ENCODE data around the gene LUC7L3.

Gene LUC7L3

DNA sequence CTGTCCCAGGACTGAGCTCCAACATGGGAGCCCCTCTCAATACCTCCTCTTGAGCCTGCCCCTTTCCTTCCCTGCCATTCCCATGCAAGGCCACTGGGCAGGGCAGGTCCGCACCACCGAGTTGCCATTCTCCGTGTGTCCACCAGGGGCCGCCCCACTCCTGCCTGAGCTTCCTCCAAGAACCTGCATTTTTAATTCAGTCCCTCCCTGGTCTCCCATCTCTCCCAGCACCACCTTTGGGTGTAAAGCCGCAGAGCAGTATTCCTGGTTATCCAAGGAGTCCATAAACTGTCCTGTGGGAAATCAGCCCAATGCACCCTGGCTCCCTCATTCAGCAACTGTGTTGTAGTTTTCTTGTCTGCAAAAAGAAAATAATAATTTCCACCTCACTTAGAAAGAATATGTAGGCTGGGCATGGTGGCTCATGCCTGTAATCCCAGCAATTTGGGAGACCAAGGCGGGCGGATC is 63.8 kb downstream of the LUC7L3 start (continued):
- TF ChIP-seq, protein P1, sequence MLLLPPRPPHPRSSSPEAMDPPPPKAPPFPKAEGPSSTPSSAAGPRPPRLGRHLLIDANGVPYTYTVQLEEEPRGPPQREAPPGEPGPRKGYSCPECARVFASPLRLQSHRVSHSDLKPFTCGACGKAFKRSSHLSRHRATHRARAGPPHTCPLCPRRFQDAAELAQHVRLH (tag by site-specific recombination; IDR thresholded peaks at IDR 0.05): no peak
- 0 out of 2 replicates have a peak, but pooled peaks have one; percentile 46 for TF ChIP-seq ZNF2 (tag by site-specific recombination; IDR thresholded peaks at IDR 0.05)

DNA sequence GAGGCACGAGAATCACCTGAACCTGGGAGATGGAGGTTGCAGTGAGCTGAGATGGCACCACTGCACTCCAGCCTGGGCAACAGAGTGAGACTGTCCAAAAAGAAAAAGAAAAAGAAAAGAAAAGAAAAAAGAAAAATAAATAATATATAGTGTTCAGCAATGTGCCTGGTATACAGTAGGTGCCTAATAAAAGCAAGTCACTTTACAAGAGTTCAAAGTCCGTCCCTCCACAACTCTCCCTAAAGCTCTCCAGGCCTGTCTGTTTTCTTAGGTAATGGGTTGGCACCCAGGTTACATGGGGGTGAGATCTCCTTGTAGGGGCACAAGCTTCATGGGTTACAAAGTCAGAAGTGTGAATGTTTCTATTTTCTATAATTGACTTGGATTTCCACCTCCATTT is 64.5 kb downstream of the LUC7L3 start:
- TF ChIP-seq ZNF548 (tag by site-specific recombination; IDR thresholded peaks at IDR 0.05): no peak
- TF ChIP-seq, protein P2, sequence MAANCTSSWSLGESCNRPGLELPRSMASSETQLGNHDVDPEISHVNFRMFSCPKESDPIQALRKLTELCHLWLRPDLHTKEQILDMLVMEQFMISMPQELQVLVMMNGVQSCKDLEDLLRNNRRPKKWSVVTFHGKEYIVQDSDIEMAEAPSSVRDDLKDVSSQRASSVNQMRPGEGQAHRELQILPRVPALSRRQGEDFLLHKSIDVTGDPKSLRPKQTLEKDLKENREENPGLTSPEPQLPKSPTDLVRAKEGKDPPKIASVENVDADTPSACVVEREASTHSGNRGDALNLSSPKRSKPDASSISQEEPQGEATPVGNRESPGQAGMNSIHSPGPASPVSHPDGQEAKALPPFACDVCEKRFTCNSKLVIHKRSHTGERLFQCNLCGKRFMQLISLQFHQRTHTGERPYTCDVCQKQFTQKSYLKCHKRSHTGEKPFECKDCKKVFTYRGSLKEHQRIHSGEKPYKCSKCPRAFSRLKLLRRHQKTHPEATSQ (tag by site-specific recombination; IDR thresholded peaks at IDR 0.05): no peak
- no peak for TF ChIP-seq REPIN1 (tag by site-specific recombination; IDR thresholded peaks at IDR 0.05; ENCODE audit: low read depth)
- TF ChIP-seq ZNF621 (tag by site-specific recombination; IDR thresholded peaks at IDR 0.05): no peak
- no peak for TF ChIP-seq ZNF571 (tag by site-specific recombination; IDR thresholded peaks at IDR 0.05)
- TF ChIP-seq ZNF677 (tag by site-specific recombination; IDR thresholded peaks at IDR 0.05): no peak
- TF ChIP-seq ZNF112 (tag by site-specific recombination; IDR thresholded peaks at IDR 0.05): no peak
- no peak for TF ChIP-seq ZNF24 (tag by site-specific recombination; IDR thresholded peaks at IDR 0.05)
- no peak for TF ChIP-seq ZBTB17 (tag by site-specific recombination; IDR thresholded peaks at IDR 0.05)
- TF ChIP-seq MYNN (tag by site-specific recombination; IDR thresholded peaks at IDR 0.05; ENCODE audit: borderline replicate concordance): no peak
- no peak for TF ChIP-seq TRIM28 (IDR thresholded peaks at IDR 0.05; ENCODE audit: borderline replicate concordance, low read length)
- no peak for TF ChIP-seq WT1 (tag by site-specific recombination; IDR thresholded peaks at IDR 0.05)
- no peak for TF ChIP-seq ZNF426 (tag by site-specific recombination; IDR thresholded peaks at IDR 0.05)
- TF ChIP-seq ZNF223 (tag by site-specific recombination; IDR thresholded peaks at IDR 0.05): no peak
- TF ChIP-seq ZNF341 (tag by site-specific recombination; IDR thresholded peaks at IDR 0.05; ENCODE audit: low read depth): no peak
- no peak for TF ChIP-seq ZFP41 (tag by site-specific recombination; IDR thresholded peaks at IDR 0.05; ENCODE audit: borderline replicate concordance)
- ChIA-PET CTCF (interaction anchor here (0.6 to 7.0 kb wide), 34 partner anchors 9 to 370 kb away, joined by 3 to 240 read pairs (median 8); partner anchors contain the start of gene NME1), POLR2A (no interaction called here)
- Histone ChIP-seq H3K4me3 (ENCODE audit: low read depth, low read length) (no peak overlapping the region), H3K27ac (ENCODE audit: extremely low read depth, low read depth, low read length) (no peak overlapping the region), H3K4me1 (ENCODE audit: control insufficient read depth, insufficient read depth, low read length) (no peaks in the 10 kb centered on the region), H3K9me3 (ENCODE audit: control insufficient read depth, insufficient read depth, low read depth, low read length) (no peaks in the 10 kb centered on the region), H3K36me3 (ENCODE audit: control insufficient read depth in 2 of 2, insufficient read depth in 1 of 2, low read length in 2 of 2) (no peaks in the 10 kb centered on the region)

DNA sequence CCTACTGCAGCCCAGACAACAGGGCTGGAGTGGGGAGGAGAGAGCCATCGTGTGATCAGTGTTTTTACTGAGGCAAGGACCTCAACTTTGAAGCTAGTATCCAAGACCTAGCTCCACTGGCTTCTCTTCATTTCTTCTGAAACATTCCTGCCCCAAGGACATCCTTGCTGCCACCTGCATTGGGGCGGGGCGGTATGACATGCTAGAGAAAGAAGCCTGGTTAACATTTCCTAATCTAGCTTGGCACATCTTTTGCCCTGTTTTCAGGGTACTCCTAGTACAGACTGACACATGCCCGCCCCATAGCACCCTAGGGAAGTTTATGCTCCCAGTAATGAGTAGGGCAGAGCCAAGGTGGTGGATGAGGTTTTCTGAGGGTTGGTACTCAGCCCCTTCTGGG is 65.7 kb downstream of the LUC7L3 start:
- Histone ChIP-seq H3K4me1 (ENCODE audit: control insufficient read depth, insufficient read depth, low read length) (no peaks in the 10 kb centered on the region), H3K27ac (ENCODE audit: extremely low read depth, low read depth, low read length) (no peak overlapping the region), H3K9me3 (ENCODE audit: control insufficient read depth, insufficient read depth, low read depth, low read length) (no peaks in the 10 kb centered on the region), H3K4me3 (ENCODE audit: low read depth, low read length) (no peak overlapping the region), H3K36me3 (ENCODE audit: control insufficient read depth in 2 of 2, insufficient read depth in 1 of 2, low read length in 2 of 2) (no peaks in the 10 kb centered on the region)
- CTCF ChIA-PET: interaction anchor here (0.5 to 7.0 kb wide), 14 partner anchors 10 to 235 kb away, joined by 3 to 240 read pairs (median 14); no protein-coding TSS in a partner anchor
- POLR2A ChIA-PET: interaction anchor here (1.1 to 1.5 kb wide), 2 partner anchors 13 to 81 kb away, joined by 3 to 4 read pairs; partner anchors contain the start of gene TOB1
- TF ChIP-seq FEZF1 (tag by site-specific recombination; IDR thresholded peaks at IDR 0.05): no peak

DNA sequence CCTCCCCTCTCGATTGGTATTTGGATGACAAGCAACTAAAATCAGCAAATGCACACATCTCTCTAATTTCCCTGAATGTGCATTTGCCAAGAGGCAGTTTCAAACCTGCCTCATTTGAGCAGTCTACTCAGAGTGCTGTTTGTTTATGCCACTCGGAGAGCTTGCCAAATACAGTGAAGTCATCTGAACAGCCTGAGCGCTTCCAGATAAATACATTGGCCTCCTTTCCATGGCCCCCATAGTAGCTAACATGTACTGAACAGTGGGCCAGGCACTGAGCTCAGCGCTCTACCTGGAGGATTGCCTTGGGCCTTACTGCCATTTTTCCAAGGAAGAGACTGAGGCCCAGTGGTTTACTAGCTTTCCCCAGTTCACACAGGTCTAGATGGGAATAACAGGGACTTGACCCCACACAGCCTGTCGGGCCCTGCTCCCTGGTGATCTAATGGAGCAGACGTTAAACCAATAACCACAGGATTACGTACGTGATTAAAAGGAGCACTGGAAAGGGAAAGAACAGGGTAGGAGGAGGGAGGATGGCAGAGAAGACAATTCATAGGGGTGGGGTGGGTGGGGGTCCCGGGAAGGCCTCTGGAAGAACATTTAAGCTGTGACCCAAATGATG is 66.7 kb downstream of the LUC7L3 start:
- no peak overlapping the region for H3K4me3 ChIP-seq (ENCODE audit: low read depth, low read length)
- H3K9me3 ChIP-seq (ENCODE audit: control insufficient read depth, insufficient read depth, low read depth, low read length): no peaks in the 10 kb centered on the region
- ChIA-PET CTCF (interaction anchor here (0.6 to 7.0 kb wide), 9 partner anchors 32 to 171 kb away, joined by 3 to 240 read pairs (median 3); no protein-coding TSS in a partner anchor), POLR2A (interaction anchor here (1.1 to 1.5 kb wide), 2 partner anchors 12 to 80 kb away, joined by 3 to 4 read pairs; partner anchors contain the start of gene TOB1)
- H3K36me3 ChIP-seq (ENCODE audit: control insufficient read depth in 2 of 2, insufficient read depth in 1 of 2, low read length in 2 of 2): no peaks in the 10 kb centered on the region
- no peak overlapping the region for H3K27ac ChIP-seq (ENCODE audit: extremely low read depth, low read depth, low read length)
- H3K4me1 ChIP-seq (ENCODE audit: control insufficient read depth, insufficient read depth, low read length): no peaks in the 10 kb centered on the region
- TF ChIP-seq ZNF19 (tag by site-specific recombination; IDR thresholded peaks at IDR 0.05; ENCODE audit: low read depth) (no peak), SALL2 (tag by site-specific recombination; IDR thresholded peaks at IDR 0.05; ENCODE audit: borderline replicate concordance) (no peak), ZNF521 (tag by site-specific recombination; IDR thresholded peaks at IDR 0.05) (no peak), ZBTB17 (tag by site-specific recombination; IDR thresholded peaks at IDR 0.05) (peak; percentile 57), ZEB2 (tag by site-specific recombination; IDR thresholded peaks at IDR 0.05) (0 out of 2 replicates have a peak, but pooled peaks have one; percentile 33), RBAK (tag by site-specific recombination; IDR thresholded peaks at IDR 0.05) (no peak)
- TF ChIP-seq, protein P3, sequence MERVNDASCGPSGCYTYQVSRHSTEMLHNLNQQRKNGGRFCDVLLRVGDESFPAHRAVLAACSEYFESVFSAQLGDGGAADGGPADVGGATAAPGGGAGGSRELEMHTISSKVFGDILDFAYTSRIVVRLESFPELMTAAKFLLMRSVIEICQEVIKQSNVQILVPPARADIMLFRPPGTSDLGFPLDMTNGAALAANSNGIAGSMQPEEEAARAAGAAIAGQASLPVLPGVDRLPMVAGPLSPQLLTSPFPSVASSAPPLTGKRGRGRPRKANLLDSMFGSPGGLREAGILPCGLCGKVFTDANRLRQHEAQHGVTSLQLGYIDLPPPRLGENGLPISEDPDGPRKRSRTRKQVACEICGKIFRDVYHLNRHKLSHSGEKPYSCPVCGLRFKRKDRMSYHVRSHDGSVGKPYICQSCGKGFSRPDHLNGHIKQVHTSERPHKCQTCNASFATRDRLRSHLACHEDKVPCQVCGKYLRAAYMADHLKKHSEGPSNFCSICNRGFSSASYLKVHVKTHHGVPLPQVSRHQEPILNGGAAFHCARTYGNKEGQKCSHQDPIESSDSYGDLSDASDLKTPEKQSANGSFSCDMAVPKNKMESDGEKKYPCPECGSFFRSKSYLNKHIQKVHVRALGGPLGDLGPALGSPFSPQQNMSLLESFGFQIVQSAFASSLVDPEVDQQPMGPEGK (tag by site-specific recombination; IDR thresholded peaks at IDR 0.05): peak; percentile 32; the same call in 1 of the 2 replicates
